OCI-LY7 (cell line): Measurements from ENCODE around the gene RFX2.

Experiments used
- CTCF ChIP-seq: fragments of 200-600 bp; sonication (generic); conservative IDR thresholded peaks from 2 replicates; pipeline ENCODE4 v1.5.1; 2014; ENCODE audit warnings: mild to moderate bottlenecking, antibody characterized with exemption, low read length, moderate library complexity, mixed read lengths
- EZH2phosphoT487 ChIP-seq: fragments of 200-600 bp; sonication (generic); IDR thresholded peaks from 2 replicates; pipeline ENCODE4 v1.6.1; 2018; ENCODE audit warnings: low read depth, borderline replicate concordance, mild to moderate bottlenecking, mixed run types, antibody characterized with exemption, low read length, moderate library complexity, mixed read lengths

GRCh38 chr19:6156033-6156432 is 45.7 kb upstream of the RFX2 start:
- TF ChIP-seq CTCF (no peak), EZH2phosphoT487 (no peak)
